Activated CD4-positive, alpha-beta T cell treated with anti-CD3 and anti-CD28 coated beads for 24 hours (primary cell): Measurements from ENCODE around the gene TTC13.
"Not testable (repeated sequence)": the region's sequence is repeated elsewhere in the genome, so short reads cannot be mapped to it uniquely, and the experiment has no call there.

ENCODE experiments used
- DNase-seq, 2 donors: peaks; one replicate each; pipeline ENCODE4 v3.0.0-alpha.2; 2020; ENCODE audit warnings: low read depth in 2 of 2

The TTC13 gene

GRCh38 chr1:230992100-230992774, 13.6 kb upstream of the TTC13 start:
- no peak for DNase-seq

GRCh38 chr1:230987448-230987847, 8.8 kb upstream of the TTC13 start:
- DNase-seq = no peak

- DNase-seq = no peak
Observed at GRCh38 chr1:230986976-230987375, 8.3 kb upstream of the TTC13 start.

GRCh38 chr1:230985711-230986110, 7.0 kb upstream of the TTC13 start:
- DNase-seq = no peak

GRCh38 chr1:230984622-230985515, 6.2 kb upstream of the TTC13 start:
- DNase-seq = not testable (repeated sequence)

GRCh38 chr1:230983811-230984210, 5.2 kb upstream of the TTC13 start:
- DNase-seq = no peak

- no peak for DNase-seq
Observed at GRCh38 chr1:230982696-230983095, 4.0 kb upstream of the TTC13 start.

- no peak for DNase-seq
Observed at GRCh38 chr1:230979952-230980351, 1.3 kb upstream of the TTC13 start.

- DNase-seq = no peak
Observed at GRCh38 chr1:230979389-230979716, 692 bp upstream of the TTC13 start.

GRCh38 chr1:230977761-230978490, 735 bp downstream of the TTC13 start:
- peak in 1 of 2 donors; percentile 7 for DNase-seq

- DNase-seq = no peak
Observed at GRCh38 chr1:230976825-230977747, 1.6 kb downstream of the TTC13 start.

GRCh38 chr1:230976360-230976759, 2.3 kb downstream of the TTC13 start:
- DNase-seq = no peak

GRCh38 chr1:230975636-230976035, 3.0 kb downstream of the TTC13 start:
- no peak for DNase-seq

- DNase-seq = no peak
Observed at GRCh38 chr1:230972855-230973271, 5.8 kb downstream of the TTC13 start.

GRCh38 chr1:230971771-230972170, 6.9 kb downstream of the TTC13 start:
- DNase-seq = no peak

GRCh38 chr1:230970432-230970831, 8.2 kb downstream of the TTC13 start:
- DNase-seq = no peak

- DNase-seq = no peak
Observed at GRCh38 chr1:230966358-230966873, 12.2 kb downstream of the TTC13 start.

- DNase-seq = no peak
Observed at GRCh38 chr1:230965535-230965934, 13.1 kb downstream of the TTC13 start.

GRCh38 chr1:230964896-230965295, 13.8 kb downstream of the TTC13 start:
- DNase-seq = no peak

- no peak for DNase-seq
Observed at GRCh38 chr1:230958370-230958769, 20.3 kb downstream of the TTC13 start.

- no peak for DNase-seq
Observed at GRCh38 chr1:230957580-230957989, 21.1 kb downstream of the TTC13 start.
